Glutamatergic neuron (in vitro differentiated cells): ENCODE data around the gene GTF2IRD1. TPM values are rescaled to one million over a fixed set of nuclear protein-coding genes. Genes with fewer than 3 reads are reported as not detected.
"Not testable (repeated sequence)": the region's sequence is repeated elsewhere in the genome, so short reads cannot be mapped to it uniquely, and the experiment has no call there.

Source experiments
- DNase-seq: peaks from one replicate; pipeline ENCODE4 v3.0.0; 2022
- H3K27ac Mint-ChIP-seq: one replicate; pipeline ENCODE4 v1.8.0; 2020; ENCODE audit warnings: mild to moderate bottlenecking, mixed read lengths, inconsistent platforms; ENCODE audit not compliant: unreplicated experiment
- H3K27me3 Mint-ChIP-seq: one replicate; pipeline ENCODE4 v1.8.0; 2020; ENCODE audit warnings: mild to moderate bottlenecking, moderate library complexity, mixed read lengths, inconsistent platforms; ENCODE audit not compliant: unreplicated experiment
- H3K36me3 Mint-ChIP-seq: one replicate; pipeline ENCODE4 v1.8.0; 2020; ENCODE audit warnings: mild to moderate bottlenecking, mixed read lengths, inconsistent platforms; ENCODE audit not compliant: unreplicated experiment
- H3K4me1 Mint-ChIP-seq: one replicate; pipeline ENCODE4 v1.8.0; 2020; ENCODE audit warnings: mild to moderate bottlenecking, low read depth, mixed read lengths, inconsistent platforms; ENCODE audit not compliant: unreplicated experiment
- H3K4me3 Mint-ChIP-seq: one replicate; pipeline ENCODE4 v1.8.0; 2020; ENCODE audit warnings: mild to moderate bottlenecking, mixed read lengths, inconsistent platforms; ENCODE audit not compliant: unreplicated experiment
- H3K9me3 Mint-ChIP-seq: one replicate; pipeline ENCODE4 v1.8.0; 2020; ENCODE audit warnings: mild to moderate bottlenecking, moderate library complexity, mixed read lengths, inconsistent platforms; ENCODE audit not compliant: unreplicated experiment
- CTCF ChIP-seq: fragments of 200-600 bp; sonication (generic); IDR thresholded peaks from one replicate; pipeline ENCODE4 v1.5.0; 2021; ENCODE audit not compliant: partially characterized antibody, unreplicated experiment
- total RNA-seq: library from RNA; stranded (reverse); fragmentation: NEBNext Ultra II Directional; extraction: Animal tissue kit (Norgen Biotek cat#: 25700); gene quantifications from one replicate; pipeline ENCODE4 v1.2.1, GENCODE V29; 2021; ENCODE audit not compliant: unreplicated experiment

Gene GTF2IRD1
- total RNA-seq, 1 donor from 2014 or later, result 59.4 TPM

- peaks cover 12% of the 10 kb centered on the region for H3K9me3 Mint-ChIP-seq
- peaks cover 2% of the 10 kb centered on the region for H3K27me3 Mint-ChIP-seq
- no peak for DNase-seq
- H3K4me3 Mint-ChIP-seq, result no peak overlapping the region
- no peaks in the 10 kb centered on the region for H3K36me3 Mint-ChIP-seq
- peaks cover 5% of the 10 kb centered on the region for H3K4me1 Mint-ChIP-seq
- H3K27ac Mint-ChIP-seq, result no peak overlapping the region
- TF ChIP-seq CTCF, result no peak
These were observed 108.3 kb downstream of the GTF2IRD1 start for GRCh38 chr7:74561898-74562613.

- not testable (repeated sequence) for H3K4me1 Mint-ChIP-seq, H3K36me3 Mint-ChIP-seq, H3K4me3 Mint-ChIP-seq, H3K27me3 Mint-ChIP-seq, H3K9me3 Mint-ChIP-seq, H3K27ac Mint-ChIP-seq, DNase-seq
These were observed 109.9 kb downstream of the GTF2IRD1 start for GRCh38 chr7:74563639-74564038.

GRCh38 chr7:74567318-74567668 is 113.6 kb downstream of the GTF2IRD1 start:
- Mint-ChIP-seq H3K9me3 (peaks cover 6% of the 10 kb centered on the region), H3K4me1 (peaks cover 4% of the 10 kb centered on the region), H3K27ac (no peak overlapping the region), H3K36me3 (no peaks in the 10 kb centered on the region), H3K4me3 (no peak overlapping the region), H3K27me3 (peaks cover 9% of the 10 kb centered on the region)
- no peak for DNase-seq
- TF ChIP-seq CTCF, result no peak

- no peak for TF ChIP-seq CTCF
- Mint-ChIP-seq H3K27ac (no peak overlapping the region), H3K4me1 (peaks cover 4% of the 10 kb centered on the region), H3K27me3 (peaks cover 9% of the 10 kb centered on the region), H3K4me3 (peak overlapping the region; percentile 47), H3K9me3 (peaks cover 6% of the 10 kb centered on the region), H3K36me3 (no peaks in the 10 kb centered on the region)
- DNase-seq, result no peak
These were observed 115.0 kb downstream of the GTF2IRD1 start for GRCh38 chr7:74568658-74569057.

- H3K36me3 Mint-ChIP-seq, result no peaks in the 10 kb centered on the region
- H3K4me3 Mint-ChIP-seq, result no peak overlapping the region
- peaks cover 9% of the 10 kb centered on the region for H3K27me3 Mint-ChIP-seq
- TF ChIP-seq CTCF, result no peak
- DNase-seq, result no peak
- peaks cover 4% of the 10 kb centered on the region for H3K4me1 Mint-ChIP-seq
- H3K27ac Mint-ChIP-seq, result no peak overlapping the region
- peaks cover 5% of the 10 kb centered on the region for H3K9me3 Mint-ChIP-seq
These were observed 115.9 kb downstream of the GTF2IRD1 start for GRCh38 chr7:74569501-74570075.
